Measurements from ENCODE around the gene OXCT2.

Gene OXCT2

GRCh38 chr1:39752703-39753102 is 18.4 kb downstream of the OXCT2 start:
- Histone ChIP-seq H3K36me3 (ENCODE audit: insufficient read depth, low read length) (peaks cover 17% of the 10 kb centered on the region; the same call in 1 of the 2 replicates), H3K4me1 (ENCODE audit: insufficient read depth, low read length) (no peaks in the 10 kb centered on the region), H3K9me3 (ENCODE audit: control insufficient read depth, insufficient read depth, low read length) (no peaks in the 10 kb centered on the region), H3K9ac (ENCODE audit: low read depth, low read length) (no peak overlapping the region)

- no peak overlapping the region for H3K9ac ChIP-seq (ENCODE audit: low read depth, low read length)
- H3K9me3 ChIP-seq (ENCODE audit: control insufficient read depth, insufficient read depth, low read length), result no peaks in the 10 kb centered on the region
- no peaks in the 10 kb centered on the region for H3K4me1 ChIP-seq (ENCODE audit: insufficient read depth, low read length)
- peaks cover 17% of the 10 kb centered on the region; the same call in 1 of the 2 replicates for H3K36me3 ChIP-seq (ENCODE audit: insufficient read depth, low read length)
These were observed 19.6 kb downstream of the OXCT2 start for GRCh38 chr1:39751595-39751994.

GRCh38 chr1:39745016-39745670 is 26.0 kb downstream of the OXCT2 start:
- H3K36me3 ChIP-seq (ENCODE audit: insufficient read depth, low read length), result peaks cover 16% of the 10 kb centered on the region
- H3K9me3 ChIP-seq (ENCODE audit: control insufficient read depth, insufficient read depth, low read length), result no peaks in the 10 kb centered on the region
- H3K4me1 ChIP-seq (ENCODE audit: insufficient read depth, low read length), result no peaks in the 10 kb centered on the region

GRCh38 chr1:39738622-39739366 is 32.4 kb downstream of the OXCT2 start, which contains the start of gene PPIE:
TSS of gene PPIE (plus strand) at chr1:39738882. CDS start at chr1:39738901, 19 bp downstream.
- Histone ChIP-seq H3K9me3 (ENCODE audit: control insufficient read depth, insufficient read depth, low read length) (no peaks in the 10 kb centered on the region), H3K36me3 (ENCODE audit: insufficient read depth, low read length) (peaks cover 8% of the 10 kb centered on the region), H3K9ac (ENCODE audit: low read depth, low read length) (peak within 1 kb of the TSS; percentile 83), H3K4me1 (ENCODE audit: insufficient read depth, low read length) (no peaks in the 10 kb centered on the region)

More at GRCh38 chr1:39745016-39745670, 26.0 kb downstream of the OXCT2 start:
- H3K9ac ChIP-seq (ENCODE audit: low read depth, low read length), result no peak overlapping the region

GRCh38 chr1:39737546-39738169 is 33.5 kb downstream of the OXCT2 start:
- H3K4me1 ChIP-seq (ENCODE audit: insufficient read depth, low read length), result no peaks in the 10 kb centered on the region
- no peaks in the 10 kb centered on the region for H3K9me3 ChIP-seq (ENCODE audit: control insufficient read depth, insufficient read depth, low read length)
- H3K9ac ChIP-seq (ENCODE audit: low read depth, low read length), result no peak overlapping the region
- no peaks in the 10 kb centered on the region; the same call in 1 of the 2 replicates for H3K36me3 ChIP-seq (ENCODE audit: insufficient read depth, low read length)

GRCh38 chr1:39735731-39736130 is 35.4 kb downstream of the OXCT2 start:
- H3K9me3 ChIP-seq (ENCODE audit: control insufficient read depth, insufficient read depth, low read length), result no peaks in the 10 kb centered on the region
- no peaks in the 10 kb centered on the region for H3K36me3 ChIP-seq (ENCODE audit: insufficient read depth, low read length)
- no peak overlapping the region for H3K9ac ChIP-seq (ENCODE audit: low read depth, low read length)
- no peaks in the 10 kb centered on the region for H3K4me1 ChIP-seq (ENCODE audit: insufficient read depth, low read length)

GRCh38 chr1:39733161-39733560 is 38.0 kb downstream of the OXCT2 start:
- H3K9ac ChIP-seq (ENCODE audit: low read depth, low read length), result no peak overlapping the region
- no peaks in the 10 kb centered on the region for H3K36me3 ChIP-seq (ENCODE audit: insufficient read depth, low read length)
- no peaks in the 10 kb centered on the region for H3K4me1 ChIP-seq (ENCODE audit: insufficient read depth, low read length)
- H3K9me3 ChIP-seq (ENCODE audit: control insufficient read depth, insufficient read depth, low read length), result no peaks in the 10 kb centered on the region

GRCh38 chr1:39732730-39733129 is 38.4 kb downstream of the OXCT2 start:
- Histone ChIP-seq H3K9ac (ENCODE audit: low read depth, low read length) (no peak overlapping the region), H3K9me3 (ENCODE audit: control insufficient read depth, insufficient read depth, low read length) (no peaks in the 10 kb centered on the region), H3K4me1 (ENCODE audit: insufficient read depth, low read length) (no peaks in the 10 kb centered on the region), H3K36me3 (ENCODE audit: insufficient read depth, low read length) (no peaks in the 10 kb centered on the region)

- Histone ChIP-seq H3K36me3 (ENCODE audit: insufficient read depth, low read length) (no peaks in the 10 kb centered on the region), H3K9ac (ENCODE audit: low read depth, low read length) (no peak overlapping the region), H3K9me3 (ENCODE audit: control insufficient read depth, insufficient read depth, low read length) (no peaks in the 10 kb centered on the region), H3K4me1 (ENCODE audit: insufficient read depth, low read length) (no peaks in the 10 kb centered on the region)
These were observed 41.3 kb downstream of the OXCT2 start for GRCh38 chr1:39729842-39730241.

- Histone ChIP-seq H3K9me3 (ENCODE audit: control insufficient read depth, insufficient read depth, low read length) (no peaks in the 10 kb centered on the region), H3K36me3 (ENCODE audit: insufficient read depth, low read length) (no peaks in the 10 kb centered on the region), H3K4me1 (ENCODE audit: insufficient read depth, low read length) (no peaks in the 10 kb centered on the region), H3K9ac (ENCODE audit: low read depth, low read length) (no peak overlapping the region)
These were observed 42.1 kb downstream of the OXCT2 start for GRCh38 chr1:39729030-39729429.

- H3K9ac ChIP-seq (ENCODE audit: low read depth, low read length), result no peak overlapping the region
- no peaks in the 10 kb centered on the region for H3K36me3 ChIP-seq (ENCODE audit: insufficient read depth, low read length)
- no peaks in the 10 kb centered on the region for H3K9me3 ChIP-seq (ENCODE audit: control insufficient read depth, insufficient read depth, low read length)
- H3K4me1 ChIP-seq (ENCODE audit: insufficient read depth, low read length), result no peaks in the 10 kb centered on the region
These were observed 43.2 kb downstream of the OXCT2 start for GRCh38 chr1:39727932-39728317.

GRCh38 chr1:39727221-39727931 is 43.8 kb downstream of the OXCT2 start:
- Histone ChIP-seq H3K9me3 (ENCODE audit: control insufficient read depth, insufficient read depth, low read length) (no peaks in the 10 kb centered on the region), H3K36me3 (ENCODE audit: insufficient read depth, low read length) (no peaks in the 10 kb centered on the region), H3K9ac (ENCODE audit: low read depth, low read length) (no peak overlapping the region), H3K4me1 (ENCODE audit: insufficient read depth, low read length) (no peaks in the 10 kb centered on the region)

- H3K36me3 ChIP-seq (ENCODE audit: insufficient read depth, low read length), result no peaks in the 10 kb centered on the region
- no peaks in the 10 kb centered on the region for H3K9me3 ChIP-seq (ENCODE audit: control insufficient read depth, insufficient read depth, low read length)
- H3K9ac ChIP-seq (ENCODE audit: low read depth, low read length), result no peak overlapping the region
- no peaks in the 10 kb centered on the region for H3K4me1 ChIP-seq (ENCODE audit: insufficient read depth, low read length)
These were observed 44.5 kb downstream of the OXCT2 start for GRCh38 chr1:39726600-39726999.

GRCh38 chr1:39722495-39722894 is 48.7 kb downstream of the OXCT2 start:
- Histone ChIP-seq H3K9ac (ENCODE audit: low read depth, low read length) (no peak overlapping the region), H3K36me3 (ENCODE audit: insufficient read depth, low read length) (no peaks in the 10 kb centered on the region), H3K9me3 (ENCODE audit: control insufficient read depth, insufficient read depth, low read length) (no peaks in the 10 kb centered on the region), H3K4me1 (ENCODE audit: insufficient read depth, low read length) (no peaks in the 10 kb centered on the region)
